ENCODE measurements around the gene SLC25A45.
A peak's percentile ranks its signal among the peaks of the same experiment; 100 is the strongest.

Gene SLC25A45

DNA sequence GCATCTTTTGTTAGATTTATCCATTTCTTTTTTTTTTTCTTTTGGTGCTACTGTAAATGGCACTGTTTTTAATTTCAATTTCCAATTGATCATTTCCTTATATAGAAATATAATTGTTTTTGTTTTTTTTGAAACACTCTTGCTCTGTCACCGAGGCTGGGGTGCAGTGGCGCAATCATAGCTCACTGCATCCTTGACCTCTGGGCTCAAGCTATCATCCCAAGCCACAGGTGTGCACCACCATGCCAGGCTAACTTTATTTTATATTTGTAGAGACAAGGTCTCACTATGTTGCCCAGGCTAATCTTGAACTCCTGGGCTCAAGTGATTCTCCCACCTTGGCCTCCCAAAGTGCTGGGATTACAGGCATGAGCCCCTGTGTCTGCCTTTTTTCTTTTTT, 20.3 kb upstream of the SLC25A45 start:
- no peak for DNase-seq

DNA sequence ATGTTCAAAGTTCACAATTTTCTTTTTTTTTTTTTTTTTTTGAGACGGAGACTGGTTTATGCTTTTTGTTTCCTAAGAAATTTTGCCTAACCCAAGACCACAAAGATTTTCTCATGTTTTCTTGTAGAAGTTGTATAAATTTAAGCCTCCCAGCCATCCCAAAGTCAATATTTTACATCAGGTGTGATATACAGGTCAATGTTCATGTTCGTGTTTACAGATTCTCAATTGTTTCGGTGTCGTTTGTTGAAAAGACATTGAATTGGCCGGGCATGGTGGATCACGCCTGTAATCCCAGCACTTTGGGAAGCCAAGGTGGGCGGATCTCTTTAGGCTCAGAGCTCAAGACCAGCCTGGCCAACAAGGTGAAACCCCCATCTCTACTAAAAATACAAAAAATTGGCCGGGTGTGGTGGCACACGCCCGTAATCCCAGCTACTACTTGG, 19.4 kb upstream of the SLC25A45 start:
- DNase-seq = no peak

DNA sequence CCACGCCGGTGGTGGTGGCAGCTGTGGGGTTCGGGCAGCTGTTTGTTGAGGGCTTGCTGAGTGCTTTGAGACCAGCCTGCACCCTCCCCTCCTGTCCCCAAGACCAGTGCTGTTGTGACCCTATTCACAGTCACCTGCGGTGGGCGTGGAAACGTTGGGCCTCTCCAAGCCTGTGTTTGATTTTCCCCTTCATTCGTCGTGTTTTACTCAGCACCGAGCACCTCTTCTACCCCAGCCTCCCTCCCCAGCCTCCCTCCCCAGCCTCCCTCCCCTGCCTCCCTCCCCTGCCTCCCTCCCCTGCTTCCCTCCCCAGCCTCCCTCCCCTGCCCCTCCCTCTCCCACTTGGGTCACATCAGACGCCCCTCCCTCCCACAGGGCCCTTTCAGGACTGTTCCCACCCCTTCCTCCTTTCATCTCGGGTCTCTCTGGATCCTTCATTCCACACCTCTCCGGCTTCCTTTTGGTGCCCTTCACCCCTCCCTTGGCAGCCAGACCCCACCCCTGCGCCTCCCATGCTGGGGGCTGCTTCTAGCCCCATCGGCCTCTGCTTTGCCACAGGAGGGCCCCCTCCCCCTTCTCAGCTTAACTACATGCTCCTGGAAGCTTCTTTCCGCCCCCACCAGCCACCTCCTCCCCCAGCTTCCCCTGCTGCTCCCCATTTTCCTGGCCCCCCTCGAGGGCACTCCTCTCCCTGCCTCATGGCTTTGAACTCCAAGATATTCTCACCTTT, 18.8 kb upstream of the SLC25A45 start:
- no peak for DNase-seq

DNA sequence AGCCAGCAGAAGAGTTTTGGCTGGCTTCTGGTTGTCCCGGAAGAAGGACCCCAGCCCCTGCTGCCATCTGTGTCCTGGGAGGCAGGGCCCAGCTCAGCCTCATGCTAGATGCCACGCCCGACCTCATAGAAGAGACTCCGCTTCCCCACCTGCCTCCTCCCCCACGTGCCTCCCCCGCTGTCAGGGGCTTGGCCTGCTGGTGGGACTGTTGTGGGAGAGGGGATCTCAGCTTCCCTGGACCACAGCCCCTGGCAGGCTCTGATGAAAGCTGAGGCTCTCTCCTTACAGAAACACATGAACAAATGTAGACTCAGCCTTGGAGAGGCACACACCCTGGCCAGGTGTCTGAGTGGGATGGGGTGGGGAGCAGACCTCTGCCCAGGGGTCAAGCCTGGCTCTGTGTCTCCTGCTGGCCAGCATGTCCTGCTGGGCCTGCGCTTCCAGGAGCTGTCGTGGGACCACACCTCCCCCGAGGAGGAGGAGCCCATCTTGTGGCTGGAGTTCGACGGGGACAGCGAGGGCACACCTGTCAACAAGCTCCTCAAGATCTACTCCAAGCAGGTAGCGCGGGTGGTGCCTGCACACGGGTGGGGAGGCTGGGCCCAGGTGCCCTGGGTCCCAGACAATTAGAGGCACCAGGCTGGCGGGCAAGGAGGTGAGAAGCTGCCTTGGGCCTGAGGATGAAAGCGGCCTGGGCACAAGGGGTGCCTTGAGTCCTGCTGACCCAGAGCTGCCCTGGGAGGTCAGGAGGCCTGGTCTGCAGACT, 18.0 kb upstream of the SLC25A45 start:
- DNase-seq = no peak

DNA sequence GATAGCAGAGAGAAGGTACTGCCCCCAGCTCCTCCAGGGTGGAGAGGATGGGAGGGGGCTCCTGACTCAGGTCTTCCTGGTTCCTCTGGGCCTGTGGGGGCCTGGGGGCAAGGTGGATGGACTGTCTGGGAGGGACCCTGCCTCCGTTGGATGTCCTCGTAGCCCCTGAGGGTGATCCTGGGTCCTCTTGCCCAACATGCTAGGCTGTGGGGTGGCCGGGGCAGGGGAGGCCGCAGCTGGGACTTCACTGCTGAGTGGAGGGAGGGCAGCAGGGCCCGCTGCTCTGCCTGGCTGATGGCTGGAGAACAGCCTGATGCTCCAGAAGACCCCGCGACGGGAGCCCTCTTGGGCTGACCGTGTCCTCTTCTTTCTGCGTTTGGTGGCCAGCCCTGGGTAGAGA, 17.4 kb upstream of the SLC25A45 start:
- DNase-seq = no peak

DNA sequence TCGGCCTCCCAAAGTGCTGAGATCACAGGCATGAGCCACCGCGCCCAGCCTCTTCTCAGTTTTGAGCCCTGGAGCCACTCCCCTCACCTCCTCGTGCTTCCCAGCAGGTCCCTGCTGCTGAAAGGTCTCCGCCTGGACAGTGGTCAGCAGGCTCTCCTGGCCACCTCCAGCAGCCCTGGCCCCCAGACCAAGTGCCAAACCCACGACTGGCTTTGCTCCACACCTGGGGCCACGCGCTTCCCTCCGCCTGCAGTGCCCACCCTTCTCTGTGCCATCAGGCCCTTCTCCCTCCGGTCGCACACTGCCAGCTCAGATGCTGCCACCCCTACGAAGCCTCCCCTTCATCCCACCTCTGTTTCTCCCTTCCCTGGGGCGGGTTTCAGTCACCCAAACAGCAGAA, 16.8 kb upstream of the SLC25A45 start:
- DNase-seq = no peak

DNA sequence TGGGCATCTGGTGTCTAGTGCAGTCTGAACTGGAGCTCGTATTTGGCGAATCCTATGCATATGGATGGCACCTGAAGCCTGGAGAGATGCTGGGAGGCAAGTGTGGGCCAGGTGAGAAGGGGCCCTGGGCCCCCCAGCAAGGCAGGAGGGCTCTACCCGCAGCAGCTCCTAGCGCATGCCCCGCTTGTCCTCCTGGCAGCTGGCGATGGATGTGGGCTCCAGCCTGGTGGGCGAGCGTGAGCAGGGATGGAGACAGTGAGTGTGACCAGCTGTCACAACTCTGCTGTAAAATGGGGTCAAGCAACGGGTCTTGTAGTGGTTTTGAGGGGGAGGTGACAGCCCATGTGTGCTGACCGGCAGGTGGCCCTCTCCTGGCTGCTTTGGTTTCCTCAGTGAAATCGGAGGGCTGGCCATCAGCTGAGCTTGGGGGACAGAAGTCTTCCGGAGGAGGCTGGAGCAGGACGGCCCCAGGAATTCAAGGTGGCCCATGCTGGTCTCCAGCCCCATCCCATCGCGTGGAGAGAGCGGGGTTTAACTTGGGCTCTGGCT, 16.0 kb upstream of the SLC25A45 start:
- peak; percentile 33 for DNase-seq

DNA sequence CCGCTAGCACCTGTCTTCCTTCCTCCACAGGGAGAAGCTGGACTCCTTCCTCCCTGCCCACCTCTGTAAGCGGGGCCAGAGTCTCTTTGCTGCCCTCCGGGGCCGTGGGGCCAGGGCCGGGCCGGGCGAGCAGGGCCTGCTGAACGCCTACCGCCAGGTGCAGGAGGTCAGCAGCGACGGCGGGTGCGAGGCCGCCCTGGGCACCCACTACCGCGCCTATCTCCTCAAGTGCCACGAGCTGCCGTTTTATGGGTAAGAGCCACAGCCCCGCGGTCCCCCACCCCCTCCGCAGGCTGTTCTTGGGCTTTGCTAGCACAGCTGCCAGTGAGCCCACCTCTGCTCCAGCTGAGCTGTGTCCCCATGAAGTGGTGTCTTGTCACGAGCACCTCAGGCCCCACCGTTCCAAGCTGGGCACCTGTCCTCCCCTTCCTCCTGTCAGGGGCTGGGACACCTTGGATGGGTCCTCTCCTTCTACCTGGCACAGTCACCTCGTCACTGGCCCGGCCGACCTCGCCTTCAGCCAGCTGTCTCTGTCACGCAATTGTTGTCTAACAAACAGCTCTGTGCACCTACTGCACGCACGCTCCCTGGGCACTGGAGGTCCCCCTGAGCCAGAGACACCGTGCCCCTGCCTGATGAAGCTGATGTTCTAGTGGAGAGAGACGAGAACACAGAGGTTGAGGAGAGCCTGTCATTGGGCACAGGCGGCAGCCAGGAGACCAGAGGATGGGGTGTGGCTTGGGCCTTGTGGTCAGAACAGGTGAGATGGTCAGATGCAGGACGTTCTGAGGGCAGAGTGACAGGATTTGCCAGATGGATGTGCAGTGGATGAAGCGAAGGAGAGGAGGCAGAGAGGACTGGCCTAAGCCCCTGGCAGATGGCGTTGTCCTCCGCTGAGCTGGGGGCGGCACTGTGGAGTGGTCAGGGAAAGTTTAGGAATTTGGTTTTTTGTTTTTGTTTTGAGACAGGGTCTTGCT, 14.6 kb upstream of the SLC25A45 start:
- DNase-seq = no peak

DNA sequence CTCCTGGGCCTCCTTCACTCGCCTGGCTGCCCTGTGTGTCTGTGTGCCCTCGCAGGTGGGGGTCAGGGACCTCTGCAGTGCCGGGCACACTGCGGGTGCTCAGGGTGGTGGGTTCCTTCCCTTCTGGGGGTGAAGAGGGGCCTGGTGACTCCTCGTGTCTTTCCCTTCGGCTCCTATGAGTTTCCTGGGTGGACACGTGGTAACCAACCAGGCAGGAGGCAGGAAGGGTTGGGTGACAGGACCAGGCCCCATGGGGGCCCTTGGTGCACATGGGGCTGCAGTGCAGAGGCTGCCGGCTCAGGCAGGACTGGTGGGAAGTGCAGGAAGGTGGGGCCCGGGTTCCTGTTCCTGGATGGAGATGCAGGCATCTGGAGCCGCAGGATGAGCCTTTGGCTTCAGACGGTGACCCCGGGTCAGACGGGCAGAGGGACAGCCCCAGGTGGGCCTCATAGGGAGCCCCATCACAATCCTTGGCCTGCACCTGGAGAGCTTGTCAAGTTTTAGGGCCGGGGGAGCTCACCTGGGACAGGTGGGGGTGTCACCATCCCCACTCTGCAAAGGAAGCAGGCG, 13.6 kb upstream of the SLC25A45 start:
- DNase-seq = no peak

DNA sequence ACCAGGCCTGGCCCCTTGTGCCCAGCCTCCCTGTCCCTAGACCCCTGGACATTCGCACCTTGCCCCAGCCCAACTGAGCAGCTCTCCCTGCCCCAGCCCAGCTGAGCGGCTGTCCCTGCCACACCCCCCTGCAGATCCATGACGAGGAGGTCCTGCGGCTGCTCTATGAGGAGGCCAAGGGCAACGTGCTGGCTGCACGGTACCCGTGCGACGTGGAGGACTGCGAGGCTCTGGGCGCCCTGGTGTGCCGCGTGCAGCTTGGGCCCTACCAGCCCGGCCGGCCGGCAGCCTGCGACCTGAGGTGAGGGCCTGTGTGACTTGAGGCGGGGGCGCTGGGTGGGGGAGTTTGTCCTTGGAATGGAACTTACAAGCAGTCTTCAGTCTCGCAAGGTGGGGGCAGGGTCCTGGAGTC, 11.7 kb upstream of the SLC25A45 start:
- DNase-seq = no peak

DNA sequence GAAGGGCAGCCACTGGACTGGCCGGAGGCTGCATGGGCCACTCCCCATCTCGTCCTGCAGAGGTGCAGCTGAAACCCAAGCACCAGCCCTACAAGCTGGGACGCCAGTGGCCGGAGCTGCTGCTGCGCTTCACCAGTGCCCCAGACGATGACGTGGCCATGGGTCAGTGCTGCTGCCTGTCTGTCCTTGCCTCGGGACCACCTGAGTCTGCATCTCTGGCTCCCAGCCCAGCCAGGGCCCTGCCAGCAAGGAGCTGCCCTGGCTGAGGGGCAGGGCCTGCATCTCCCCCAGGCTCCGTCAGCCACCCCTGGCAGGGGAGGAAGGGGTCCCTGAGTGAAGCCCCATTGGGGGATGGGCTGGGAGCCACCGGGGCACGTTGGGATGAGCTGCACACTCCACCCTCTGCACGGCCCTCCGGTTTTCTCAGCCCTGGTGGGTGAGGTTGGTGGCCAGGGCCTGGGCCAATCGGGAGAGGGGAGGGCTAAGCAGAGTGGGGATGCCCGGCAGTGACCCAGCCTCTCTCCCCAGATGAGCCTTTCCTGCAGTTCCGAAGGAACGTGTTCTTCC, 11.2 kb upstream of the SLC25A45 start:
- DNase-seq = no peak

DNA sequence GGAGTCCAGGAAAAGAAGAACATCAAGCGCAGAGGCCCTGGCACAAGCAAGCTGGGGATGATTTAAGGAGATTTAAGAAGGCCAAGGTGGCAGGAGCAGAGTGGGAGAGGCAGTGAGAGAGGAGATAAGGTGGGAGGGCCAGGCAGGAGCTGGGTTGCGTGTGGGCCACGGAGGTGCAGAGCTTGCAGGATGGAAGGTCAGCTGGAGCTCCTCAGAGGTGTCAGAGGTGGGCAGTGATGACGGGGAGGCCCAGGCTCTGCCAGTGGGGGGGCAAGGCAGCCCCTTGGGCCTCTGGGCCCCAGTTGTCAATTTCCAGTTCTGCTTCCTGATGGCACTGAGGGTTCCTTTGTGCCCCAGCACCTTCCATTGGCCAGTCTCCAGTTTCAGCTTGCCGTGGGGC, 10.5 kb upstream of the SLC25A45 start:
- DNase-seq = no peak

DNA sequence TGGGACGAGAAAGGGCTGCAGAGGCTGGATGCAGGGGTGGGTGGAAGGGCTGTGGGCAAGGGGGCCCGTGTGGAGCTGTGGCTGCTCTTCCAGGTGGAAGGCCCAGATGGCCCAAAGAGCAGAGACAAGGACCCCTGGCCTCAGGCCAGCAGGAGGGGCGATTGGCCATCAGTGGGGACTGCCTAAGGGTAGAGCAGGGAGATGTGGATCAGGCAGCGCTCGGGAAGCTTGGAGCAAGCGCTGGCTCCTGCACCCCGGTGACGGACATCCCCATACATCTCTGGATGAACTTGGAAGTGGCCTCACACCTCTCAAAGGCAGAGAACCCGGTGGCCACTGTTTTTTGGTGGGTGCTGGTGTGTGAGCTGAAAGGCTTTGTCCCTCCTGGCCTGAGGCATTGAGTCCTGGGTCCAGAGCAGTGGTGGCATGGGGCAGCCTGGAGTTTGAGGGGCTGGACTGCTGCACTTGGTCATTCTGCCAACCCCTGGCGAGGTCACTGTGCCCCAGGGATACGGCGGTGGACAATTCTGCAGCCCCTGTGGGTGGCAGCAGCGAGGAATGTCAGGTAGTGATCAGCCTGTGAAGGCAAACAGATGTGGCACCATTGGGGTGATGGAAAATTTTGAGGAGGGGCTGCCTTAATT, 9.9 kb upstream of the SLC25A45 start:
- no peak for DNase-seq

DNA sequence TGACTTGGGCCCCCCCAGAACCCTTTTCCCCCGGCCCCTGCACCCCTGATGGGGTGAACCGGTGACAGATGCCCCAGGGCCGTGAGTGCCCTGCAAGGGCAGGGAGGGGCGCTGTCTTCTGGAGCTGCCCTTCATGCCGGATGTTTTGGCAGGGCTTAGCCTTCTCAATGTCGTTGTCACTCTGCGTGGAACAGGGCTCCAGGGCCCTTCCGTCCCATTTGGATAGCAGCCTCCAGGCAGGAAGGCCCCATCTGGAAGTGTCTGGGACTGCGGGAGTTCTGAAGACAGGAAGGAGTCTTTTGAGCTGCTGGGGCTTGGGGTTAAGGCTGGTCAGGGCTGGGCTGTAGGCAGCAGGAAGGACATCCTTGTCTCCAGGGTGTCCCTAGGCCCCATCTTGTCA, 8.6 kb upstream of the SLC25A45 start:
- no peak for DNase-seq

DNA sequence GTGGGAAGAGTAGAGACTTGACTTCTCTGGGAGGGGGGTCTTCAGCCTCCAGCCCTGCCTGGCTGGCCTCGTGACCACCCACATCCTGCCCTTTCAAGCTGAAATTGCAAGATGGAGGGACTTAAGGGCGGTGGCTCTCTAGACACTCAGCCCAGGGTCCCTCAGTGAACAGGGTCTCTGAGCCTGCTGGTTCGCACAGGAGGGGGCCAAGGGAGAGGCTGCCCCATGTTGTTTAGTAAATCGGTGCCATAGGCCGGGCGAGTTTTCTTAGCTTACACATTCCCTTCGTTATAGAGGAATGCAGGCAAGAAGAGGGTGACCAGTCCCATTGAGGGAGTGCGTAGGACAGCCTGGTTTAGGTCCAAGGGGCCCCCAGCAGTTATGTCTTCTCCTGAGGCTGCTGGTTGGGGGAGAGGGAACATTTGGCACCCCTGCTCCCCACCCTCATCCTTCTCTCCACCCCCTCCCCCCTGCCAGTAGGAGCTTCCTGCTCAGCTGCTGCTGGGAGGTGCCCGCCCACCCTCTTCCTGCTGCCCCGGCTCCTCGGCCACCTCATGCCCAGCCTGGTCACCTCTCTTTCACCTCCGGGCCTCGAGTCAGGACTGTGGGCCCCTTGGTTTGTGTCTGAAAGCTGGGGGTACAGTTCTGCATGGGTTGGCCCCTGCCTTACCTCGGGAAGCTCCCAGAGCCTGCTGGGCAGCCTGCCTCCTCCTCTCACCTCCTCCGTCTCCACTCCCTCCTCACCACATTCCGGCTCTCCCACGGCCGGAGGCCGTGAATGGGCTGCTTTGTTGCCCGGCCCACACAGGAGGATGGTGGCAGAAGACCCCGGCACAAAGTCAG, 7.9 kb upstream of the SLC25A45 start:
- DNase-seq = no peak

DNA sequence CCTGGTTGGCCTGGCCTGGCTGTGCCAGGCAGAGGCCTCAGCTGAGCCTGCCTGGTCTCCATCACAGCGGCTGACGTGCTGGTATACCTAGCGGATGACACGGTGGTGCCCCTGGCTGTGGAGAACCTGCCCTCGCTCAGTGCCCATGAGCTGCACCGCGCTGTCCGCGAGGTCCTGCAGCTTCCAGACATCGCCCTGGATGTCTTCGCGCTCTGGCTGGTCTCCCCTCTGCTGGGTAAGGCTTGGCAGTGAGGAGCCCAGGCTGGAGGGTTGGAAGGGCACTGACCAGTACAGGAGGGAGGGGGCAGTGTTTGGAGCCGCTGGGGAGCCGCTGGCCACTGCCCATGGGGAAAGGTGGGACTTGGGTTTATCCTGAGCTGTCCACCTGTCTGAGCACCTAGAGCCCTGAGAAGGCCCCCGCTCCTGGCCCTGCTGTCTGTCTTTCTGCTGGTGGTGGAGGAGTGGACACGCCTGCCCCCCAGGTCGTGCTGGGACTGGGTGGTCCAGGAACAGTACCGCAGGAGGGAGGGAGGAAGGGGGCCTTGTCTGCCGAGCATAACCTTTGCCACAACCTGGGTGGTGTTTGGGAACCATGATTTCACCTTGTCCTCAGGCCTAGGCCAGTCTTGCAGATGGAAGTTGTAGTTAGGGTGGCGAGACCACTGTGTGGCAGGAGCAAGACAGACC, 7.0 kb upstream of the SLC25A45 start:
- DNase-seq = no peak

DNA sequence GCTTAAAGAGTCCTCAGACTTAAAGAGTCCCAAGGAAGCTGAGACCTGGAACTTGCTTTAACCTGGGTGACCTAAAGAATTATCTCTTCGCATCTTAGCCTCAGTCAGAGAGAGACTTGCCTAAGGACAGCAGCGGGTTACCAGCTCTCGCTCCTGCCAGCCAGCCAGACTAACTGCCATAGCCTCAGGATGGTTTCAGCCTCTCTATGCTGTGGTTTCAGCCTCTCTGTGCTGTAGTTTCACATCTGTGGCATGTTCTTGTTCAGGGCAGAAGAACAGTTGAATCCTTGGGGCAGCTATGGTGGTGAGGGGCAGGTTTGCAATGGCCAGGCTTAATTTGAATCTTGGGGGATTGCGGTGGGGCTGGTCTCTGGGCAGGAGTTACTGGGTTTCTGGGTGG, 6.3 kb upstream of the SLC25A45 start:
- no peak for DNase-seq

DNA sequence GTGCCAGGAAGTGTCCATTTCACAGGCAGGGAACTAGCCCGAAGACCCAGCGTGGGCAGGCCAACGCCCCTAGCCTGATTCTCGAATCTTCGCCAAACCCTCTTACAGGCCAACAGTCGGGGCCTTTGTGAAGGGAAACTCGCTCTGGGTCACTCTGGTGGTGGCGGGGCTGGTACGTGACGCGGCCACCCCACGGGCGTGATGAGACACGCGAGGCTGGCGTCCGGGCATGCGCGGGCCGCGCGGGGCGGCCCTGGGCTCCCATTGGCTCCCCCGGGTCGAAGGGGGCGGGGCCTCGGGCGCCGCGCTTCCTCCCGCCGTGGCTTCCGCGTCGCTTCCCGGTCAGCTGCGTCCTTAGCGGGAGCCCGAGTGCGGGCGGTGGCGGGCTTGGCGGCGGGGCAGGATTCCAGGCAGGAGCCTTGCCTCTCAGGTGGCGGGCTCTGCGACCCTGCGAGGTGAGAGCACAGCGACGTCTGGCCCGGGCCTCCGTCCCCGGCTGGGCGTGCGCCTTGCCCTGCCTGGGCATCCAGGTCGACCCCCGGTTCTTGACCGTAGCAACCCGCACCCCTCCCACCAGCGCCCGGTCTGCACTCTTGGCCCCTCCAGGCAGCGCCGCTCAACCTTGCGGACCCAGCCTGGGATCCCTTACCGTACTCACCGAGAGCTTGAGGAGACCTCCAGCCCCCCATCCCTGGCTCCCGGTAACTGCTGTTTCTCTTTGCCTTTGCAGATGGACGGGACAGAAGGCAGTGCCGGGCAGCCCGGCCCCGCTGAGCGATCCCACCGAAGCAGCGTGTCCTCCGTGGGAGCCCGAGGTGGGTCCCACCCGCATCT, 4.1 kb upstream of the SLC25A45 start, which contains the start of gene FRMD8:
Gene FRMD8 (plus strand): TSS at position 331 of the 834 bp plus-strand sequence. CDS start 400 bp downstream, at position 731.
- DNase-seq = no peak

DNA sequence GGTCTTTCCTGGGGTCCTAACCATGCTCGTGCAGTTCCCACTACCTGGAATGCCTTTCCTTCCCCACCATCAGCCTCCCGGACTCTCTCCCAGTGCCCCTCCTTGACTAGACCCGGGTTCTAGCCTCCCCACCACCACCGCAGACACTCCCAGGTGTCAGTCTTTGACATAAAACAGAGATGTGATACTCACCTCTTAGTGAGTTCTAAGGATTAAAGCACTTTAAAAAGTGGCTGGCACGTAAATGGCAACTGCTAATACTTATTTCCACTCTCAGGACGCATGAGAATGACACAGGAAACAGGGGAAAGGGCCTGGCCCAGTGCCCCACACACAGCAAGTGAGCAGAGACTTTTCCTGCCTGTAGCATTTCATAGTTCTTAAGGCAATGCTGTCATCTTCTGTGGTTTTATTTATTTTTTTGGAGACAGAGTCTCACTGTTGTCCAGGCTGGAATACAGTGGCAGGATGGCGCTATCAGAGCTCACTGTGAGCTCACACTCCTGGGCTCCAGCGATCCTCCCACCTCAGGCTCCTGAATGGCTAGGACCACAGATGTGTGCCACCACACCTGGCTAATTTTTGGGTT, 1.9 kb upstream of the SLC25A45 start:
- DNase-seq = no peak
